KBM-7 (cell line): ENCODE measurements around the gene ZNF195.
A peak's percentile ranks its signal among the peaks of the same experiment; 100 is the strongest.
"Not testable (repeated sequence)": the region's sequence is repeated elsewhere in the genome, so short reads cannot be mapped to it uniquely, and the experiment has no call there.

ENCODE experiments used
- DNase-seq: peaks from one replicate; pipeline ENCODE4 v3.0.0-alpha.2; 2015
- in situ Hi-C: fragments of 300-500 bp; cut with MboI; formaldehyde crosslinking; loops from 2 replicates; pipeline ENCODE4 v1.14.3; 2020; ENCODE audit warnings: low sequenced_read_pairs, low pct_unique_long_range_greater_than_20kb, mixed read lengths

The ZNF195 gene

GRCh38 chr11:3359092-3359824 is 19.7 kb downstream of the ZNF195 start:
- in situ Hi-C loops, result no loop called here
- DNase-seq, result no peak

DNA sequence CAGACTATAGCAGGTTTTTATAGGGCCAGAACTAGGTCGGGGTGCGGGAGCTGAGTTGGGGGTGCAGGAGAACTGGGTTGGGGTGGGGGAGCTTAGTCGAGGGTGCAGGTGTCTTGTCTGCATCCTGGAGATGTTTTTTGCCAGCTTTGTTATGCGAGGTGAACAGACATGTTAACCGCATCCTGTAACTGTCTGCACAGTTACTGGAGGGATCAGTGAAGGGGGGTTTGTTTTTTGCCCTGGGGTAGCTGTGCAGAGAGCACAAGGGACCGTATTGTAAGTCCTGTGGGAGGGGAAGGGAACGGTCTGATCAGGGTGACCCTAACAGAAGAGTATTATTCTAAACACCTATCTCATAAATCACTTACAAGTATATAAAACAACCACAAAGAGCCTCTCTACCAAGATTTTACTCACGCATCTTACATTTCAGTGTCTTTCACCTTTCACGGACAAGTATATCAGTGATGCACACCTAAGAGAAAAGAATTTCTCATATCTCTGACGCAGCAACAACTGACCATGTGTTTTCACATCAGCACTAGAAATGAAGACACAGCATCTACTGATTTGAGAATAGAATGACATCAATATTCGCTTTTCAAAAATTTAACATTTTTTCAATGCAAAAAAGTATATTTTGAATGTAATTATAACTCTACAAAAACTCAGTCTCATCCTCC is 20.8 kb downstream of the ZNF195 start:
- in situ Hi-C loops, result no loop called here
- no peak for DNase-seq

- DNase-seq, result no peak
- in situ Hi-C loops, result no loop called here
Observed at GRCh38 chr11:3357302-3357701, 21.6 kb downstream of the ZNF195 start.

- in situ Hi-C loops, result no loop called here
- DNase-seq, result no peak
Observed at GRCh38 chr11:3356858-3357257, 22.1 kb downstream of the ZNF195 start.

GRCh38 chr11:3353066-3353465 is 25.9 kb downstream of the ZNF195 start:
- DNase-seq, result peak; percentile 49
- in situ Hi-C loops, result no loop called here

GRCh38 chr11:3347127-3347526 is 31.8 kb downstream of the ZNF195 start:
- in situ Hi-C loops, result no loop called here
- DNase-seq, result no peak

- DNase-seq, result no peak
- in situ Hi-C loops, result no loop called here
Observed at GRCh38 chr11:3346587-3346986, 32.4 kb downstream of the ZNF195 start.

DNA sequence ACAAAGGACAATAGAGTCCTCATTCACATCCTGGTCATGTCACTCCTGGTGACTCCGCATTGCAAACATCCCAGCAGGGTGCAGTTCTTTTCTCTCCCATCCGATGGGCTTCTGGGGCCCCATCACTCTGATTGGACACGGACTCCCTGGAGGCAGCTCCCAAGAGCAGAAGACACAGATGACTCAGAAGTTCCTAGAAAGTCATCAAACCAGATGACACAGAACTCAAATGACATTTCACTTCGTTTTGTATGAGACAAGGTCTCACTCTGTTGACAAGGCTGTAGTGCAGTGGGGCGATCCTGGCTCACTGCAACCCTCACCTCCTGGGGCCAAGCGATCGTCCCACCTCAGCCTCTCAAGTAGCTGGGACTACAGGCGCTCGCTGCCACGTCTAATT is 33.2 kb downstream of the ZNF195 start:
- in situ Hi-C loops, result no loop called here
- no peak for DNase-seq

GRCh38 chr11:3344327-3345174 is 34.4 kb downstream of the ZNF195 start:
- in situ Hi-C loops, result no loop called here
- no peak for DNase-seq

DNA sequence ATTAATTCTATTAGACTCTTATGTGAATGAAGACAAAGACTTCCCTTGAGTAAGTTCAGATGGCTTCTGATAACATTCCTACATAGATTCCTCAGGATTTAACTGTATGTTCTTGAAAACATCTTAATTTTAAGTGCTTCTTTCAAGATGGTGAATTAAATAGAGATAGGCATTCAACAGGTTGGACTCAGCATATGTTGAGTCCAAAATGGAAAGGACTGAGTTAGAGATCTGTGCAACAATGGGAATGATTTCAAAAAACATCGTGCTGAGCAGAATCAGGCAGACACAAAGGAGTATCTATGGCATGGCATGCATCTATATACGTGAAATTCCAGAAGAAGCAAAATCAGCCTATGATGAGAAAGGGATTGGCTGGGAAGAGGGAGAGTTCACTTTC is 36.2 kb downstream of the ZNF195 start:
- no peak for DNase-seq
- in situ Hi-C loops, result no loop called here

DNA sequence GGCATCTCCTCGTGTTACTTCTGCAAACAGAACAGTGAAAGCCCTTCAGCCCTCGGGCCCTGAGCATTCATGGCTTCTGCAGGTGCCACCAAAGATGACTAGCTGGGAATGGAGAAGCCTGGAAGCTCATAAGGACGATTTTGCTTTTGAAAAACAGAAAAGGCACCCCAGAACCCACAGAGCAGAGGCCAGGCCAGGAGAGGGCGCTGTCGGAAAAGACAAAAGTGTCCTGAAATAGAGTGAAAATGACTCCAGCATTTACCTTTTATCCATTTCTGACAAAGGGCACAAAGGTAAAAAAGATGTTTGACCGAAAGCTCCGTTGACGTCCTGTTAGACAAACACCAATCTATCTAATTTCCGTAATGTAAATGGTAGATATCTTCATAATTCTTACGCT is 37.6 kb downstream of the ZNF195 start:
- in situ Hi-C loops, result no loop called here
- DNase-seq, result peak; percentile 74

GRCh38 chr11:3340025-3340424 is 38.9 kb downstream of the ZNF195 start:
- DNase-seq, result no peak
- in situ Hi-C loops, result no loop called here

- in situ Hi-C loops, result no loop called here
- no peak for DNase-seq
Observed at GRCh38 chr11:3339340-3339624, 39.7 kb downstream of the ZNF195 start.

- DNase-seq, result no peak
- in situ Hi-C loops, result no loop called here
Observed at GRCh38 chr11:3338569-3339339, 40.2 kb downstream of the ZNF195 start.

DNA sequence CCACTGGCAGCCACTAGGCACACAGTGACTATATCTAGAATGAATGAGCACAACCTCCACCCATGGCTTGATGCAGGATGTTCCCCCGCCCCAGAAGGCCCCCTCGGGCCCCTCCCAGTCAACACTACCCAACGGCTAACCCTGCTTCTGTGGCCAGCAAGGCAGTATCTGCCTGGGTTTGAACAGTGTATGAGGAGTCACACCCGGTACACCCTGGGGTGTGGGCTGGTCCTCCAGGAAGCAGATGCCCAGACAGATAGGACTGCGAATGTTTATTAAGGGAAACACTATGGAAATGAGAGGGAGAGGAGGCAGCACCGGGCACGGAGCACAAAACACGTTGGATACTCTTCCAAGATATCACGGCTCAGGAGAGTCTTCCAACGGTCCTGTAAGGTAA is 42.5 kb downstream of the ZNF195 start:
- in situ Hi-C loops, DNase-seq: not testable (repeated sequence)

DNA sequence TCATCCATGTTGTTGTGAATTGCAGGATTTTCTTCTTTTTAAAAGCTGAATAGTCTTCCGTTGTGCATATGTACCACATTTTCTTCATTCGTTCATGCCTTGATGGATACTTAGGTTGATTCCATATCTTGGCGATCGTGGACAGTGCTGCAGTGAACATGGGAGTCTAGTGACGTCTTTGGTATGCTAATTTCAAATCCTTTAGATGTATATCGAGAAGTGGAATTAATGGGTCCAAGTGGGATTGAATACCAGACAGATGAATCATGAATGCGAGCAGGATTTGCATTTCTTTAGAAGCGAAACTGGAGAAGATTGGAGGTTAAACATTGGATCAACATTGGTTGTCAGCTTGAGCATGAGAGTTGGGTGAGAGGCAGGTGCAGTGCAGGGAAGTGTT is 45.8 kb downstream of the ZNF195 start:
- in situ Hi-C loops, result not testable (repeated sequence)

GRCh38 chr11:3331078-3331477 is 47.9 kb downstream of the ZNF195 start:
- DNase-seq, in situ Hi-C loops: not testable (repeated sequence)

More for the DNA sequence above, 45.8 kb downstream of the ZNF195 start:
- DNase-seq, result not testable (repeated sequence)

DNA sequence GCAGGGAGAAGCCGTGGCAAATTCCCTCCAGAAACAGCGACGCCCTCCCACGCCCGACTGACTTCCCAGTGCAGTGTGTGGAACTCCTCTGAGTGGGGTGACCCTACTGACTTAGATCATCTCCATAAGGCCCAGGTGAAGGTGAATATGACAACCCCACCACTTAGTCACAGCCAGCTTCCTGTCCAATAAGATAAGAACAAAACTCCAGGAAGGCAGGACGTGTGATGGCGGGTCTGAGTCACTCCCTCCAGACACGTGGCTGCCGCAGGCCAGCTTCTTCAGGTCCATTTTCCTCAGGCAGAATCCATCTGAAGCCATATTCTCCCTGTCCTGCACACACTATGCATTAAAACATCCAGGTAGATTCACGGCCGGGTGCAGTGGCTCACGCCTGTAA is 48.9 kb downstream of the ZNF195 start:
- in situ Hi-C loops, DNase-seq: not testable (repeated sequence)

GRCh38 chr11:3328503-3328902 is 50.4 kb downstream of the ZNF195 start:
- in situ Hi-C loops, DNase-seq: not testable (repeated sequence)
